GM21390 (cell line): ENCODE measurements around the gene NAT16.
"Not testable (repeated sequence)": the region's sequence is repeated elsewhere in the genome, so short reads cannot be mapped to it uniquely, and the experiment has no call there.

Experiments used
- ATAC-seq: cut with Tn5 transposase; IDR thresholded peaks from one replicate; pipeline ENCODE4 v1.9.1; 2021; ENCODE audit not compliant: unreplicated experiment

Gene NAT16

GRCh38 chr7:101202603-101202918 is 22.5 kb upstream of the NAT16 start:
- ATAC-seq: no peak

GRCh38 chr7:101201695-101202602 is 21.9 kb upstream of the NAT16 start:
- ATAC-seq: no peak

- ATAC-seq: no peak
Observed at GRCh38 chr7:101200862-101201599, 20.9 kb upstream of the NAT16 start, which contains the start of gene MOGAT3. Gene MOGAT3 (minus strand): TSS chr7:101201036. CDS start chr7:101200854, 182 bp downstream.

GRCh38 chr7:101200504-101200861 is 20.4 kb upstream of the NAT16 start:
- ATAC-seq: no peak

- ATAC-seq: not testable (repeated sequence)
Observed at GRCh38 chr7:101199522-101199921, 19.4 kb upstream of the NAT16 start.

GRCh38 chr7:101198476-101198875 is 18.4 kb upstream of the NAT16 start:
- no peak for ATAC-seq

- ATAC-seq: no peak
Observed at GRCh38 chr7:101197991-101198390, 17.9 kb upstream of the NAT16 start.

GRCh38 chr7:101195884-101196283 is 15.8 kb upstream of the NAT16 start:
- ATAC-seq: no peak

GRCh38 chr7:101189109-101189508 is 9.0 kb upstream of the NAT16 start:
- ATAC-seq: no peak

- no peak for ATAC-seq
Observed at GRCh38 chr7:101186844-101187428, 6.8 kb upstream of the NAT16 start.

GRCh38 chr7:101186194-101186593 is 6.1 kb upstream of the NAT16 start:
- no peak for ATAC-seq

- ATAC-seq: no peak
Observed at GRCh38 chr7:101185258-101185839, 5.3 kb upstream of the NAT16 start.

- no peak for ATAC-seq
Observed at GRCh38 chr7:101179713-101180112, 380 bp downstream of the NAT16 start.

GRCh38 chr7:101179117-101179516 is 976 bp downstream of the NAT16 start:
- ATAC-seq: no peak

- no peak for ATAC-seq
Observed at GRCh38 chr7:101177644-101178043, 2.4 kb downstream of the NAT16 start.

- no peak for ATAC-seq
Observed at GRCh38 chr7:101175664-101176063, 4.4 kb downstream of the NAT16 start.

GRCh38 chr7:101174322-101174854 is 5.7 kb downstream of the NAT16 start:
- ATAC-seq: no peak

- ATAC-seq: no peak
Observed at GRCh38 chr7:101173752-101174244, 6.3 kb downstream of the NAT16 start.

GRCh38 chr7:101172854-101173751 is 7.0 kb downstream of the NAT16 start:
- no peak for ATAC-seq
